Neural cell (in vitro differentiated cells): ENCODE results near the gene LCNL1. TPM values are rescaled to one million over a fixed set of nuclear protein-coding genes. Genes with fewer than 3 reads are reported as not detected.

ENCODE experiments used
- H2AFZ ChIP-seq: fragments of 200-600, 300-800 bp; sonication (generic), shearing (Covaris generic); 2 replicates; pipeline ENCODE4 v1.6.0; 2014; ENCODE audit warnings: low read depth, mild to moderate bottlenecking, antibody characterized with exemption, low read length, moderate library complexity
- H3F3A ChIP-seq: fragments of 200-600 bp; shearing (Covaris generic); 2 replicates; pipeline ENCODE4 v1.6.1; 2016; ENCODE audit warnings: mild to moderate bottlenecking, moderate library complexity, mixed read lengths, antibody characterized with exemption, low read length; ENCODE audit not compliant: insufficient read depth, poor library complexity, severe bottlenecking
- H3K27ac ChIP-seq: fragments of 200-600, 300-800 bp; sonication (generic), shearing (Covaris generic); 2 replicates; pipeline ENCODE4 v1.5.1; 2014; ENCODE audit warnings: mild to moderate bottlenecking, low read length, moderate library complexity
- H3K27me3 ChIP-seq: fragments of 300-800, 200-600 bp; sonication (generic), shearing (Covaris generic); 2 replicates; pipeline ENCODE4 v1.6.0; 2014; ENCODE audit warnings: mild to moderate bottlenecking, low read depth, low read length, moderate library complexity; ENCODE audit not compliant: insufficient read depth
- H3K36me3 ChIP-seq: fragments of 300-800, 200-600 bp; sonication (generic), shearing (Covaris generic); 2 replicates; pipeline ENCODE4 v1.5.1; 2014; ENCODE audit warnings: mild to moderate bottlenecking, antibody characterized with exemption, low read length, moderate library complexity; ENCODE audit not compliant: insufficient read depth
- H3K4me2 ChIP-seq: fragments of 300-800, 200-600 bp; sonication (generic), shearing (Covaris generic); 2 replicates; pipeline ENCODE4 v1.6.0; 2014; ENCODE audit warnings: mild to moderate bottlenecking, low read length
- H3K4me3 ChIP-seq: fragments of 300-800, 200-600 bp; sonication (generic), shearing (Covaris generic); 2 replicates; pipeline ENCODE4 v1.5.1; 2014; ENCODE audit warnings: mild to moderate bottlenecking, low read length, moderate library complexity
- H3K79me2 ChIP-seq: fragments of 200-600 bp; shearing (Covaris generic); replicated peaks from 2 replicates; pipeline ENCODE4 v1.6.0; 2014; ENCODE audit warnings: mild to moderate bottlenecking, low read length, moderate library complexity; ENCODE audit not compliant: insufficient read depth
- H3K9ac ChIP-seq: fragments of 300-800, 200-600 bp; sonication (generic), shearing (Covaris generic); 2 replicates; pipeline ENCODE4 v1.6.1; 2016; ENCODE audit warnings: mild to moderate bottlenecking, low read length, mixed read lengths
- H3K9me2 ChIP-seq: fragments of 200-600 bp; shearing (Covaris generic); 2 replicates; pipeline ENCODE4 v1.6.1; 2016; ENCODE audit warnings: mild to moderate bottlenecking, low read length, mixed read lengths; ENCODE audit not compliant: insufficient read depth
- H3K9me3 ChIP-seq: fragments of 200-600, 300-800 bp; sonication (generic), shearing (Covaris generic); 2 replicates; pipeline ENCODE4 v1.6.1; 2016; ENCODE audit warnings: mild to moderate bottlenecking, mixed run types, low read length, moderate library complexity, mixed read lengths
- H4K20me1 ChIP-seq: fragments of 200-600 bp; shearing (Covaris generic); 2 replicates; pipeline ENCODE4 v1.6.1; 2016; ENCODE audit warnings: mild to moderate bottlenecking, mixed run types; ENCODE audit not compliant: insufficient read depth
- CTCF ChIP-seq: fragments of 450-650 bp; IDR thresholded peaks from 2 replicates; pipeline ENCODE4 v1.5.1; 2014; ENCODE audit warnings: antibody characterized with exemption, mild to moderate bottlenecking, moderate library complexity; ENCODE audit not compliant: poor library complexity, severe bottlenecking
- EP300 ChIP-seq: fragments of 450-650 bp; conservative IDR thresholded peaks from 2 replicates; pipeline ENCODE4 v1.6.1; 2014; ENCODE audit warnings: antibody characterized with exemption, mild to moderate bottlenecking, moderate library complexity; ENCODE audit not compliant: poor library complexity, severe bottlenecking
- EZH2 ChIP-seq: fragments of 200-600, 300-800 bp; shearing (Covaris generic), sonication (generic); IDR thresholded peaks from 2 replicates; pipeline ENCODE4 v1.6.1; 2014; ENCODE audit warnings: antibody characterized with exemption, low read length, borderline replicate concordance, mild to moderate bottlenecking; ENCODE audit not compliant: insufficient read depth, poor library complexity, severe bottlenecking
- MXI1 ChIP-seq: fragments of 450-650 bp; conservative IDR thresholded peaks from 2 replicates; pipeline ENCODE4 v1.6.1; 2014; ENCODE audit warnings: antibody characterized with exemption, mild to moderate bottlenecking; ENCODE audit not compliant: poor library complexity, severe bottlenecking
- POLR2AphosphoS5 ChIP-seq: IDR thresholded peaks from 2 replicates; pipeline ENCODE4 v1.6.1; 2012
- RAD21 ChIP-seq: fragments of 450-650 bp; conservative IDR thresholded peaks from 2 replicates; pipeline ENCODE4 v1.6.1; 2014; ENCODE audit warnings: antibody characterized with exemption, mild to moderate bottlenecking, moderate library complexity
- REST ChIP-seq: IDR thresholded peaks from 2 replicates; pipeline ENCODE4 v1.6.1; 2012; ENCODE audit warnings: borderline replicate concordance
- SMC3 ChIP-seq: fragments of 450-650 bp; conservative IDR thresholded peaks from 2 replicates; pipeline ENCODE4 v1.6.1; 2014; ENCODE audit warnings: antibody characterized with exemption, mild to moderate bottlenecking, moderate library complexity; ENCODE audit not compliant: poor library complexity
- TAF1 ChIP-seq: IDR thresholded peaks from 2 replicates; pipeline ENCODE4 v1.6.1; 2012; ENCODE audit warnings: low read depth
- polyA plus RNA-seq: library from polyadenylated mRNA; depleted of rRNA; stranded (reverse); fragments of >200 nt; gene quantifications from 2 replicates; pipeline ENCODE4 v1.2.3, GENCODE V29; 2014

Gene LCNL1
- polyA plus RNA-seq, 1 donor from 2014 or later, result not detected

DNA sequence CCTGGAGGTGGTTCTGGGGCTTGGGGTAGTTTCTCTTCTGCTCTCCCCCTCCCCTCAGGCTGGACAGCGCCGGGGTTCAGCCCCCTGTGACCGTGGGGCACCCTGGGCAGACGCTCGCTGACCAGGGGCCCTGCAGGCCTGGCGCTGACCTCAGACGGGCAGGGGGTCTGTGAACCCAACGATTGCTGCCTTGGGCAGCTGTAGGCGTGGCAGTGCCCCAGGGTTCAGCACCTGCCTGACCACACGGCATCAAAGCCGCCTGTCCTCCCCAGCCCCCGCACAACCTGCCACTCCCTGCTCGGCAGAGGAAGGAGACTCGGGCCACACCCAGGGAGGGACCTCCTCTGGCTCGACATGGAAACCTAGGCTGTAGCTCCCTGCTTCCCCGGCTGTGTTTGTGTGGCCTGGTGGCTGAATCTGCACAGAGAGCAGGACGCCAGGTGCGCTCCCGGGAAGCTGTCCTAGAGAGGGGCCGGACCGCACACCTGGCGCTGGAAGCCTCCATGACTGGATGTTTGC lies 18.6 kb upstream of the LCNL1 start:
- TF ChIP-seq POLR2AphosphoS5 (no peak), REST (no peak), MXI1 (no peak), SMC3 (no peak), RAD21 (no peak), CTCF (no peak), EP300 (no peak), EZH2 (no peak), TAF1 (no peak)
- H3K9me2 ChIP-seq, result no peaks in the 10 kb centered on the region
- H3K4me2 ChIP-seq, result no peak overlapping the region
- no peak overlapping the region for H2AFZ ChIP-seq
- H3K9me3 ChIP-seq, result no peaks in the 10 kb centered on the region
- H3K36me3 ChIP-seq, result no peaks in the 10 kb centered on the region
- H3F3A ChIP-seq, result no peaks in the 10 kb centered on the region
- no peak overlapping the region for H3K4me3 ChIP-seq
- H3K27me3 ChIP-seq, result no peaks in the 10 kb centered on the region
- no peak overlapping the region for H3K9ac ChIP-seq
- no peaks in the 10 kb centered on the region for H4K20me1 ChIP-seq
- no peaks in the 10 kb centered on the region for H3K79me2 ChIP-seq
- H3K27ac ChIP-seq, result no peak overlapping the region

DNA sequence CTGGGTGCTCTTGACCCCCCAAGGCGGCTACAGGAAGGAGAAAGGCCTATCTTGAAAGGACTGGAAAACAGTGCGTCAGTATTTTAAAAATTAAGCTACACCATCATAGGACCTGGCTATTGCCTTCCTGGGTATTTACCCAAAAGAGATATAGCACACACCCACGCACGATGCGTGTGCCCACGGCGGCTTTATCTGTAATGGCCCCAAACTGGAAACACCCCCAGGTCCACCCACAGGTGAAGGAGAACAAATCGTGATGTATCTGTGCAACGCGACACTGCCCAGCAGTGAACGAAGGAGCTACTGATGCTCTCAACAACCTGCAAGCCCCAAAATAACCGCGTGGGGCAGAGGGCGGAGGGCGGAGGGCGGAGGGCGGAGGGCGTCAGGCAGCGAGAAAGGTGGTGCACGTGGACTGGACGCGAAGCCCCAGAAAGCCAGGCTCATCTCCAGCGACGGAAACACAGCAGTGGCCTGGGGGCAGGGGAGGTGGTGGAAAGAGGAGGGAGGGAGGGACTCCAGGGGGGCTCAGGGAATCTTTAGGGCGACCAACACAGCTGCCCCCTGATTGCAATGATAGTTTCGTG lies 17.9 kb upstream of the LCNL1 start:
- H3K9me2 ChIP-seq, result no peaks in the 10 kb centered on the region
- H3K27me3 ChIP-seq, result no peaks in the 10 kb centered on the region
- no peak overlapping the region for H3K4me2 ChIP-seq
- no peak overlapping the region for H3K27ac ChIP-seq
- H3K9ac ChIP-seq, result no peak overlapping the region
- no peaks in the 10 kb centered on the region for H3K36me3 ChIP-seq
- H3K79me2 ChIP-seq, result no peaks in the 10 kb centered on the region
- H2AFZ ChIP-seq, result no peak overlapping the region
- H3K4me3 ChIP-seq, result no peak overlapping the region
- TF ChIP-seq CTCF, result no peak
- no peak for TF ChIP-seq REST
- TF ChIP-seq MXI1, result no peak
- no peak for TF ChIP-seq TAF1
- TF ChIP-seq EP300, result no peak
- no peak for TF ChIP-seq RAD21
- no peak for TF ChIP-seq EZH2
- TF ChIP-seq SMC3, result no peak
- no peak for TF ChIP-seq POLR2AphosphoS5
- no peaks in the 10 kb centered on the region for H4K20me1 ChIP-seq
- H3K9me3 ChIP-seq, result no peaks in the 10 kb centered on the region
- no peaks in the 10 kb centered on the region for H3F3A ChIP-seq
